ENCODE results near the gene ATCAY. TPM values are rescaled to one million over a fixed set of nuclear protein-coding genes. Genes with fewer than 3 reads are reported as not detected.

ATCAY gene
- total RNA-seq, 1 donor from 2014 or later, result 182 TPM

DNA sequence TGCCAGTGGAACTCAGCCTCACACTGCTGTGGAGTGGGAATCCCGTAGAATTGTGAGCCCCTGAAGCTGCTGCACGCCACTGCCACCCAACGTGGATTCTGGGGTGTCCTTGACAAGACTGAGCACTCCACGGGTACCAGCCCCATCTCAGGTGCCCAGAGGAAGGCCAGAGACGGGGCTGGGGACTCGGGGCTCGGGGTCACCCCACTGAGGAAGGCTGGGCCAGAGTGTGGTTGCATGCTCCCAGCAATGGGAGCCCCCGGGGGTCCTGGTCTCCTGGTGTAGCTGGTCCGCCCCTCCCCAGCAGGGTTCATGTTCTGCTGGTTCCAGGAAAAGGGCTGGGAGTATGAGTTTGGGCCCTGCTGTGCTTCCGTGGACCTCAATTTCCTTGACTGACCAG is 75.2 kb downstream of the ATCAY start:
- Mint-ChIP-seq H3K4me1 (ENCODE audit: low read depth, unreplicated experiment) (peaks cover 15% of the 10 kb centered on the region), H3K4me3 (ENCODE audit: unreplicated experiment) (no peak overlapping the region), H3K27ac (ENCODE audit: unreplicated experiment) (no peak overlapping the region), H3K36me3 (ENCODE audit: unreplicated experiment) (no peaks in the 10 kb centered on the region), H3K27me3 (ENCODE audit: unreplicated experiment) (peaks cover 7% of the 10 kb centered on the region), H3K9me3 (ENCODE audit: unreplicated experiment) (peaks cover 10% of the 10 kb centered on the region)
- no peak for DNase-seq
- no peak for TF ChIP-seq CTCF (IDR thresholded peaks at IDR 0.05; ENCODE audit: partially characterized antibody, unreplicated experiment)

DNA sequence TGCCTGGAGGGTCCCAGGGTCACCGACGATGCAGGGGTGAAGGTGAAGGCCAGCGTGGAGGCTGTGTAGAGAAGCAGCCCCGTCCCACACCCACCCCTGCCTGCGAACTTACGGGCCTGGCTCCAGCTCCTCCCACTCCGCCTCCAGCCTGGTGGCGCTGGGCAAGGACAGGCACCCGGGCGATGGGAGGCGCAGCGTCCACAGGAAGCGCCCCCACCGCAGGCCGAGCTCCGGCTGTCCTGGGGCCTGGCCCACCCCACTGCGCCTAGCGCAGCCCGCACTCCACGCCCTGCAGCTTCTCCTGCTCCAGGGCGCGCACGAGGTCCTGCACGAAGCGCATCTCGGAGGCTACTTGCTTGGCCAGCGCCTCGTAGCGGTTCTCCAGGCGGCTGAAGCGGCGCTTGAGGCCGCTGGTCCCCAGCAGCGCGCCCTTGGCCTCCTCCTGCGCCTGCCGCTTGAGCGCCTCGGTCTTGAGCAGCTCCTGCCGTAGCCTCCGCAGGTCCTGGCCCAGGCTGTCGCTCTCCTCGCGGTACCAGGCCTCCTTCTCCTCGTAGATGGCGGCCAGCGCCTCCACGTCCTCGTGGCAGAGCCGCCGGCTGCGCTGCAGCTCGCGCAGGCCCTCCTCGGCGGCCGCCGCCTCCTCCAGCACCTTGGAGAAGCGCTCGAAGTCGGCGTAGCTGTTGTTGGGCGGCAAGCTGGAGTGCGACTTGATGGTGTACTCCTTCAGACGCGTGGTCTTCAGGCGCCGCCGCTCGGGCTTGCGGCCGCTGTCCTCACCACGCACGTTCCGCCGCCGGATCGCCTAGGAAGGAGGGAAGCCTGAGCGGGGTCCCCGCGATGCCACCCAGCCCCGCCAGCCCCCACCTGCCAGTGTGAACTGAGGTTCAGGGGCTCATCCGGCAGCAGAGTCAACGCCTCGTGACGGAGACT is 78.6 kb downstream of the ATCAY start:
- Mint-ChIP-seq H3K36me3 (ENCODE audit: unreplicated experiment) (no peaks in the 10 kb centered on the region), H3K27me3 (ENCODE audit: unreplicated experiment) (peaks cover 2% of the 10 kb centered on the region), H3K4me3 (ENCODE audit: unreplicated experiment) (no peak overlapping the region), H3K27ac (ENCODE audit: unreplicated experiment) (no peak overlapping the region), H3K9me3 (ENCODE audit: unreplicated experiment) (peaks cover 9% of the 10 kb centered on the region), H3K4me1 (ENCODE audit: low read depth, unreplicated experiment) (peaks cover under 1% of the 10 kb centered on the region)
- no peak for DNase-seq
- TF ChIP-seq CTCF (IDR thresholded peaks at IDR 0.05; ENCODE audit: partially characterized antibody, unreplicated experiment), result no peak

DNA sequence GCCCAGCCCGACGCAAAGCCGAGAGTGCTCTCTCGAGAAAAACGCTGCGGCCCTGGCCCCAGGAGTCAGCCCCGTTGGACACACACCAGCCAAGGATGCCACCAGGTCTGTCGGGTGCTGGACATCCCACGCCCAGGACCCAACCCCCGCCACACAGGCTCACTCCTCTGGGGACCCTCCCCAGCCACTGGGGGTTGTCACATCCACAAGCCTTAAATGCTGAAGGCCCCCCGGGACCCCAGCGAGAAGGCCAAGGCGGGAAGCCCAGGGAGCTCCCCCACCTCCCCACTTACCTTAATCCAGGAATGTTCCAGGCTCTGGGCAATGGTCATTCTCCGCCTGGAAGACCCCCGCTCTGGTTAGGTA is 79.3 kb downstream of the ATCAY start:
- Mint-ChIP-seq H3K27me3 (ENCODE audit: unreplicated experiment) (peaks cover 2% of the 10 kb centered on the region), H3K4me1 (ENCODE audit: low read depth, unreplicated experiment) (no peaks in the 10 kb centered on the region), H3K9me3 (ENCODE audit: unreplicated experiment) (peaks cover 9% of the 10 kb centered on the region), H3K4me3 (ENCODE audit: unreplicated experiment) (no peak overlapping the region), H3K36me3 (ENCODE audit: unreplicated experiment) (no peaks in the 10 kb centered on the region), H3K27ac (ENCODE audit: unreplicated experiment) (no peak overlapping the region)
- no peak for DNase-seq
- no peak for TF ChIP-seq CTCF (IDR thresholded peaks at IDR 0.05; ENCODE audit: partially characterized antibody, unreplicated experiment)

GRCh38 chr19:3961007-3961406 is 80.5 kb downstream of the ATCAY start:
- DNase-seq, result no peak
- Mint-ChIP-seq H3K27me3 (ENCODE audit: unreplicated experiment) (peaks cover 4% of the 10 kb centered on the region), H3K4me3 (ENCODE audit: unreplicated experiment) (no peak overlapping the region), H3K4me1 (ENCODE audit: low read depth, unreplicated experiment) (no peaks in the 10 kb centered on the region), H3K36me3 (ENCODE audit: unreplicated experiment) (no peaks in the 10 kb centered on the region), H3K9me3 (ENCODE audit: unreplicated experiment) (peaks cover 9% of the 10 kb centered on the region), H3K27ac (ENCODE audit: unreplicated experiment) (no peak overlapping the region)
- TF ChIP-seq CTCF (IDR thresholded peaks at IDR 0.05; ENCODE audit: partially characterized antibody, unreplicated experiment), result no peak

Data from glutamatergic neuron (in vitro differentiated cells).